ENCODE data around the gene BMP10.
A peak's percentile ranks its signal among the peaks of the same experiment; 100 is the strongest.

Gene BMP10

GRCh38 chr2:68832233-68832869 lies 38.8 kb downstream of the BMP10 start:
- no peaks in the 10 kb centered on the region; the same call in 1 of the 2 replicates for H3K36me3 ChIP-seq (ENCODE audit: insufficient read depth, low read length)
- H3K4me1 ChIP-seq (ENCODE audit: insufficient read depth, low read length, severe bottlenecking): peaks cover 90% of the 10 kb centered on the region
- H3K9me2 ChIP-seq (ENCODE audit: low read depth, low read length): no peaks in the 10 kb centered on the region
- no peaks in the 10 kb centered on the region for H3K79me2 ChIP-seq (ENCODE audit: insufficient read depth, low read length)
- H3K4me2 ChIP-seq (ENCODE audit: low read length): peak overlapping the region; percentile 50
- peak overlapping the region; percentile 36; the same call in 1 of the 2 replicates for H3K9ac ChIP-seq (ENCODE audit: low read length)
- no peaks in the 10 kb centered on the region for H3K9me3 ChIP-seq (ENCODE audit: low read length)
- TF ChIP-seq CTCF (IDR thresholded peaks at IDR 0.05; ENCODE audit: low read length): no peak
- TF ChIP-seq EZH2 (IDR thresholded peaks at IDR 0.05; ENCODE audit: borderline replicate concordance, low read length): no peak
- no peaks in the 10 kb centered on the region for H4K20me1 ChIP-seq (ENCODE audit: insufficient read depth, low read length)
- H3F3A ChIP-seq (ENCODE audit: insufficient read depth, low read length): peaks cover 10% of the 10 kb centered on the region
- no peaks in the 10 kb centered on the region for H3K27me3 ChIP-seq (ENCODE audit: insufficient read depth, low read length)
- H2AFZ ChIP-seq (ENCODE audit: low read length): no peak overlapping the region
- peak overlapping the region; percentile 22 for H3K4me3 ChIP-seq (ENCODE audit: low read depth, low read length, poor library complexity, severe bottlenecking)
- H3K27ac ChIP-seq (ENCODE audit: low read depth, low read length, poor library complexity, severe bottlenecking): peak overlapping the region; percentile 82

- Histone ChIP-seq H3K9ac (ENCODE audit: low read length) (peak overlapping the region; percentile 28; the same call in 1 of the 2 replicates), H2AFZ (ENCODE audit: low read length) (no peak overlapping the region), H3K4me3 (ENCODE audit: low read depth, low read length, poor library complexity, severe bottlenecking) (peak overlapping the region; percentile 22), H3K4me1 (ENCODE audit: insufficient read depth, low read length, severe bottlenecking) (peaks cover 84% of the 10 kb centered on the region), H3K27ac (ENCODE audit: low read depth, low read length, poor library complexity, severe bottlenecking) (peak overlapping the region; percentile 82), H3K9me3 (ENCODE audit: low read length) (no peaks in the 10 kb centered on the region), H4K20me1 (ENCODE audit: insufficient read depth, low read length) (no peaks in the 10 kb centered on the region), H3K79me2 (ENCODE audit: insufficient read depth, low read length) (no peaks in the 10 kb centered on the region), H3K9me2 (ENCODE audit: low read depth, low read length) (no peaks in the 10 kb centered on the region), H3K4me2 (ENCODE audit: low read length) (peak overlapping the region; percentile 50), H3F3A (ENCODE audit: insufficient read depth, low read length) (peaks cover 10% of the 10 kb centered on the region), H3K36me3 (ENCODE audit: insufficient read depth, low read length) (peaks cover 3% of the 10 kb centered on the region; the same call in 1 of the 2 replicates), H3K27me3 (ENCODE audit: insufficient read depth, low read length) (no peaks in the 10 kb centered on the region)
- no peak for TF ChIP-seq CTCF (IDR thresholded peaks at IDR 0.05; ENCODE audit: low read length)
- TF ChIP-seq EZH2 (IDR thresholded peaks at IDR 0.05; ENCODE audit: borderline replicate concordance, low read length): no peak
Observed at GRCh38 chr2:68831686-68832232, 39.4 kb downstream of the BMP10 start.

DNA sequence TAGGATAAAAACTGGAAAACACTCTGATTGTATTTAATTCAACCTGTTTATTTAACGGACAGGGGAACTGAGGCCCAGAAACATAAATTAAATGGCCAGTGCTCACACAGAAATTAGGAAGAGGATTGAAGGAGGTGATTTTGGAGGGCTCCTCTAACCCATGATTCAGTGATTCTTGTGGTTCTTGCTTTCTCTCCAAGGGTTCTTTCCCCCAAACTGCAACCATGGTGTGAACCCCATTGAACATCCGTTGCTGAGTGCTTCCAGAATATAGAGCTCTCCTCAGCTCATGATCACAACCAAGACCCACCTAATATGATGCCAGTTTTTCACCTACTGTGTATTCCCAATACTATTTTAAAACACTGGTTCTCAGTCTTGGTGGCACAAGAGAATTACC lies 41.4 kb downstream of the BMP10 start:
- H2AFZ ChIP-seq (ENCODE audit: low read length): no peak overlapping the region
- peak overlapping the region; percentile 75 for H3K27ac ChIP-seq (ENCODE audit: low read depth, low read length, poor library complexity, severe bottlenecking)
- no peak overlapping the region for H3K4me3 ChIP-seq (ENCODE audit: low read depth, low read length, poor library complexity, severe bottlenecking)
- no peaks in the 10 kb centered on the region for H3K9me3 ChIP-seq (ENCODE audit: low read length)
- peak overlapping the region; percentile 8; the same call in 1 of the 2 replicates for H3K9ac ChIP-seq (ENCODE audit: low read length)
- H3K4me2 ChIP-seq (ENCODE audit: low read length): peak overlapping the region; percentile 48
- TF ChIP-seq CTCF (IDR thresholded peaks at IDR 0.05; ENCODE audit: low read length) (no peak), EZH2 (IDR thresholded peaks at IDR 0.05; ENCODE audit: borderline replicate concordance, low read length) (no peak)
- H3K79me2 ChIP-seq (ENCODE audit: insufficient read depth, low read length): no peaks in the 10 kb centered on the region
- H3K4me1 ChIP-seq (ENCODE audit: insufficient read depth, low read length, severe bottlenecking): peaks cover 64% of the 10 kb centered on the region
- H3K36me3 ChIP-seq (ENCODE audit: insufficient read depth, low read length): peaks cover 22% of the 10 kb centered on the region
- 0 out of 2 replicates have a peak, but pooled peaks cover 3% of the 10 kb centered on the region for H3F3A ChIP-seq (ENCODE audit: insufficient read depth, low read length)
- no peaks in the 10 kb centered on the region for H3K9me2 ChIP-seq (ENCODE audit: low read depth, low read length)
- H3K27me3 ChIP-seq (ENCODE audit: insufficient read depth, low read length): no peaks in the 10 kb centered on the region
- no peaks in the 10 kb centered on the region for H4K20me1 ChIP-seq (ENCODE audit: insufficient read depth, low read length)
